ENCODE results near the gene GPR146. TPM values are rescaled to one million over a fixed set of nuclear protein-coding genes. Genes with fewer than 3 reads are reported as not detected.

The GPR146 gene
- total RNA-seq, 2 experiments from 2014 or later: 4.7 to 5.6 TPM

GRCh38 chr7:1050956-1051690, 6.8 kb downstream of the GPR146 start:
- Mint-ChIP-seq H3K4me1 (peaks cover 69% of the 10 kb centered on the region), H3K4me3 (no peak overlapping the region), H3K27me3 (no peaks in the 10 kb centered on the region), H3K36me3 (ENCODE audit: low read depth) (no peaks in the 10 kb centered on the region), H3K9me3 (ENCODE audit: low read depth) (no peaks in the 10 kb centered on the region), H3K27ac (no peak overlapping the region)
- CTCF ChIA-PET: interaction anchor here (0.6 to 1.7 kb wide), 4 partner anchors 15 to 125 kb away, joined by 3 to 7 read pairs (median 4); no protein-coding TSS in a partner anchor
- ATAC-seq: no peak
- no peak for DNase-seq
- POLR2A ChIA-PET: no interaction called here
- intact Hi-C loops (cut with DNase I, micrococcal nuclease): no loop called here

- Mint-ChIP-seq H3K4me1 (peaks cover 60% of the 10 kb centered on the region), H3K9me3 (ENCODE audit: low read depth) (no peaks in the 10 kb centered on the region), H3K4me3 (no peak overlapping the region), H3K27ac (no peak overlapping the region), H3K27me3 (no peaks in the 10 kb centered on the region), H3K36me3 (ENCODE audit: low read depth) (no peaks in the 10 kb centered on the region)
- intact Hi-C loops (cut with DNase I, micrococcal nuclease): no loop called here
- no peak for DNase-seq
- ATAC-seq: no peak
- POLR2A ChIA-PET: no interaction called here
- CTCF ChIA-PET: interaction anchor here (1.7 kb wide), 1 partner anchor 59 kb away, joined by 7 read pairs; no protein-coding TSS in a partner anchor
Observed at GRCh38 chr7:1052031-1052818, 7.9 kb downstream of the GPR146 start.

GRCh38 chr7:1053002-1053411, 8.7 kb downstream of the GPR146 start:
- intact Hi-C loops (cut with DNase I, micrococcal nuclease): no loop called here
- Mint-ChIP-seq H3K27ac (no peak overlapping the region), H3K27me3 (no peaks in the 10 kb centered on the region), H3K9me3 (ENCODE audit: low read depth) (no peaks in the 10 kb centered on the region), H3K4me3 (no peak overlapping the region), H3K36me3 (ENCODE audit: low read depth) (no peaks in the 10 kb centered on the region), H3K4me1 (peaks cover 52% of the 10 kb centered on the region)
- ATAC-seq (no peak), DNase-seq (no peak)
- ChIA-PET CTCF (interaction anchor here (1.6 kb wide), 1 partner anchor 60 kb away, joined by 8 read pairs; no protein-coding TSS in a partner anchor), POLR2A (no interaction called here)

- intact Hi-C loops (cut with DNase I, micrococcal nuclease): no loop called here
- DNase-seq (no peak), ATAC-seq (no peak)
- no peak overlapping the region for H3K4me3 Mint-ChIP-seq
- ChIA-PET CTCF (interaction anchor here (0.9 to 1.6 kb wide), 2 partner anchors 9 to 61 kb away, joined by 3 to 8 read pairs; partner anchors contain the start of gene GPR146), POLR2A (interaction anchor here (0.6 kb wide), 1 partner anchor 94 kb away, joined by 3 read pairs; no protein-coding TSS in a partner anchor)
- H3K4me1 Mint-ChIP-seq: peaks cover 43% of the 10 kb centered on the region
- no peak overlapping the region for H3K27ac Mint-ChIP-seq
- H3K36me3 Mint-ChIP-seq (ENCODE audit: low read depth): no peaks in the 10 kb centered on the region
- H3K9me3 Mint-ChIP-seq (ENCODE audit: low read depth): no peaks in the 10 kb centered on the region
- H3K27me3 Mint-ChIP-seq: no peaks in the 10 kb centered on the region
Observed at GRCh38 chr7:1053816-1054370, 9.5 kb downstream of the GPR146 start.

- ChIA-PET CTCF (interaction anchor here (0.9 to 1.6 kb wide), 2 partner anchors 10 to 61 kb away, joined by 3 to 8 read pairs; partner anchors contain the start of gene GPR146), POLR2A (interaction anchor here (0.6 kb wide), 1 partner anchor 95 kb away, joined by 3 read pairs; no protein-coding TSS in a partner anchor)
- no peaks in the 10 kb centered on the region for H3K9me3 Mint-ChIP-seq (ENCODE audit: low read depth)
- no peaks in the 10 kb centered on the region for H3K27me3 Mint-ChIP-seq
- ATAC-seq (no peak), DNase-seq (no peak)
- H3K27ac Mint-ChIP-seq: no peak overlapping the region
- peak overlapping the region; percentile 55 for H3K4me3 Mint-ChIP-seq
- intact Hi-C loops (cut with DNase I, micrococcal nuclease): no loop called here
- H3K36me3 Mint-ChIP-seq (ENCODE audit: low read depth): no peaks in the 10 kb centered on the region
- peaks cover 38% of the 10 kb centered on the region for H3K4me1 Mint-ChIP-seq
Observed at GRCh38 chr7:1054438-1054837, 10.1 kb downstream of the GPR146 start.

- ATAC-seq: peak; percentile 74
- H3K27me3 Mint-ChIP-seq: no peaks in the 10 kb centered on the region
- H3K9me3 Mint-ChIP-seq (ENCODE audit: low read depth): no peaks in the 10 kb centered on the region
- peak; percentile 79 for DNase-seq
- intact Hi-C loops (cut with DNase I, micrococcal nuclease): no loop called here
- POLR2A ChIA-PET: no interaction called here
- peak overlapping the region; percentile 55 for H3K4me3 Mint-ChIP-seq
- peak overlapping the region; percentile 47 for H3K27ac Mint-ChIP-seq
- CTCF ChIA-PET: interaction anchor here (1.6 kb wide), 1 partner anchor 62 kb away, joined by 8 read pairs; no protein-coding TSS in a partner anchor
- peaks cover 32% of the 10 kb centered on the region for H3K4me1 Mint-ChIP-seq
- no peaks in the 10 kb centered on the region for H3K36me3 Mint-ChIP-seq (ENCODE audit: low read depth)
Observed at GRCh38 chr7:1054861-1055450, 10.6 kb downstream of the GPR146 start.

GRCh38 chr7:1055491-1055955, 11.2 kb downstream of the GPR146 start:
- intact Hi-C loops (cut with DNase I, micrococcal nuclease): no loop called here
- Mint-ChIP-seq H3K27me3 (no peaks in the 10 kb centered on the region), H3K9me3 (ENCODE audit: low read depth) (no peaks in the 10 kb centered on the region), H3K27ac (peak overlapping the region; percentile 47), H3K4me3 (peak overlapping the region; percentile 55), H3K36me3 (ENCODE audit: low read depth) (no peaks in the 10 kb centered on the region), H3K4me1 (peaks cover 29% of the 10 kb centered on the region)
- DNase-seq: no peak
- no peak for ATAC-seq
- CTCF ChIA-PET: interaction anchor here (1.6 kb wide), 2 partner anchors 8 to 62 kb away, joined by 6 to 8 read pairs; no protein-coding TSS in a partner anchor
- POLR2A ChIA-PET: no interaction called here

- Mint-ChIP-seq H3K4me1 (peaks cover 29% of the 10 kb centered on the region), H3K27ac (no peak overlapping the region), H3K4me3 (peak overlapping the region; percentile 55), H3K9me3 (ENCODE audit: low read depth) (no peaks in the 10 kb centered on the region), H3K36me3 (ENCODE audit: low read depth) (no peaks in the 10 kb centered on the region), H3K27me3 (no peaks in the 10 kb centered on the region)
- ATAC-seq: no peak
- intact Hi-C loops (cut with DNase I, micrococcal nuclease): no loop called here
- POLR2A ChIA-PET: no interaction called here
- DNase-seq: no peak
- CTCF ChIA-PET: interaction anchor here (0.7 to 1.6 kb wide), 4 partner anchors 8 to 63 kb away, joined by 3 to 8 read pairs (median 4); no protein-coding TSS in a partner anchor
Observed at GRCh38 chr7:1055956-1056784, 11.8 kb downstream of the GPR146 start.

GRCh38 chr7:1056785-1057410, 12.6 kb downstream of the GPR146 start:
- Mint-ChIP-seq H3K4me3 (no peak overlapping the region), H3K36me3 (ENCODE audit: low read depth) (no peaks in the 10 kb centered on the region), H3K4me1 (peaks cover 25% of the 10 kb centered on the region), H3K27ac (no peak overlapping the region), H3K27me3 (peaks cover 1% of the 10 kb centered on the region), H3K9me3 (ENCODE audit: low read depth) (no peaks in the 10 kb centered on the region)
- ChIA-PET CTCF (interaction anchor here (1.2 to 1.6 kb wide), 2 partner anchors 9 to 12 kb away, joined by 3 to 6 read pairs; no protein-coding TSS in a partner anchor), POLR2A (no interaction called here)
- intact Hi-C loops (cut with DNase I, micrococcal nuclease): no loop called here
- no peak for ATAC-seq
- no peak for DNase-seq

Measured in activated CD4-positive, alpha-beta T cell treated with anti-CD3 and anti-CD28 coated beads for 36 hours (primary cell).